H7 (cell line): ENCODE measurements around the gene TCAF1. TPM values are rescaled to one million over a fixed set of nuclear protein-coding genes. Genes with fewer than 3 reads are reported as not detected.
A peak's percentile ranks its signal among the peaks of the same experiment; 100 is the strongest.

ENCODE experiments used
- DNase-seq: peaks from one replicate; pipeline ENCODE4 v3.0.0; 2012
- H3K27me3 ChIP-seq: 2 replicates; pipeline ENCODE4 v1.6.0; 2011; ENCODE audit warnings: mild to moderate bottlenecking, low read length; ENCODE audit not compliant: control insufficient read depth, insufficient read depth
- H3K36me3 ChIP-seq: replicated peaks from 2 replicates; pipeline ENCODE4 v1.5.1; 2011; ENCODE audit warnings: low read length; ENCODE audit not compliant: control insufficient read depth, insufficient read depth
- H3K4me3 ChIP-seq: 2 replicates; pipeline ENCODE4 v1.5.1; 2011; ENCODE audit warnings: low read depth, mild to moderate bottlenecking, control low read depth, low read length, moderate library complexity; ENCODE audit not compliant: insufficient read depth
- total RNA-seq: library from RNA; depleted of rRNA; stranded (reverse); fragments of >200 nt; shearing (Covaris generic); gene quantifications from 2 replicates; pipeline ENCODE4 v1.2.3, GENCODE V29; 2014

The TCAF1 gene
- total RNA-seq, 1 experiment from 2014 or later: 22.6 TPM

DNA sequence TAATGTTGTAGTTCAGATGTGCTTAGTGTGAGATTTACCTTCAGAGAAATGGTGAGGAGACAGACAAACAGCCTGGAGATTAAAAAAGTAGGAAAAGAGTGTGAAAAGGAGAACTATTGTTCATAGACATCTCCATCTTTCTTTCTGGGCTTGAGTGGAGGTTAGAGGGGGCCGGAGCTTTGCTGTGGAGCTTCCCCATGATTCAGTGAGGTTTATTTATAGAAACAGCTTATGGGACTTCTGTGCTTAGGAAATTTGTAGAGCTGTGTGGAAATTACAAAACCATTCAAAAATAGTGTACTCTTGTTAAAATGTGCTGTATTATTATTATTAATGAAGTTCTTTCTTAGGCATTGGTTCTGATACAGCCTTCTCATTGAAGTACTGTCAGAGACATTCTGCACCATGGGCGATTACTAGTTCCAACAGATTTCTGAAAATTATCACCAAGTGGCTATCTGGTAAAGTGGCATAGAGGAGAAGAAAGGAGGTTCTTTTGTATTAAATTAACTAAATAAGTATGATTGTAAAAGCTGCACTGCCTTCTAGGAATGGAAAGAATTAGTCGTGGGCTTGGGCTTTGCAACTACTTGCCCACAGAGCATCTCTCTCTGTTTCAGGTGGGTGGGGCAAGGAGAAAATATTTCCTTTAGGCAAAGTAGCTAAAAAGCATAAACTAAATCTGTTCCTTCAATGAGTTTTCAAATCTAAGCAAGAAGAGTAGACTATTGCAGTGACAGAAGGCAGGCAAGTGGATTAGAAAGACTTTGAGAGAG lies 8.7 kb upstream of the TCAF1 start:
- no peak for DNase-seq
- H3K4me3 ChIP-seq: no peak overlapping the region
- H3K27me3 ChIP-seq: no peaks in the 10 kb centered on the region
- no peaks in the 10 kb centered on the region for H3K36me3 ChIP-seq

- no peak overlapping the region for H3K4me3 ChIP-seq
- no peaks in the 10 kb centered on the region for H3K27me3 ChIP-seq
- DNase-seq: no peak
- H3K36me3 ChIP-seq: no peaks in the 10 kb centered on the region
These were observed 7.9 kb upstream of the TCAF1 start for GRCh38 chr7:143909863-143910262.

GRCh38 chr7:143908120-143908519 lies 6.1 kb upstream of the TCAF1 start:
- no peaks in the 10 kb centered on the region for H3K36me3 ChIP-seq
- DNase-seq: no peak
- H3K4me3 ChIP-seq: no peak overlapping the region
- no peaks in the 10 kb centered on the region for H3K27me3 ChIP-seq

DNA sequence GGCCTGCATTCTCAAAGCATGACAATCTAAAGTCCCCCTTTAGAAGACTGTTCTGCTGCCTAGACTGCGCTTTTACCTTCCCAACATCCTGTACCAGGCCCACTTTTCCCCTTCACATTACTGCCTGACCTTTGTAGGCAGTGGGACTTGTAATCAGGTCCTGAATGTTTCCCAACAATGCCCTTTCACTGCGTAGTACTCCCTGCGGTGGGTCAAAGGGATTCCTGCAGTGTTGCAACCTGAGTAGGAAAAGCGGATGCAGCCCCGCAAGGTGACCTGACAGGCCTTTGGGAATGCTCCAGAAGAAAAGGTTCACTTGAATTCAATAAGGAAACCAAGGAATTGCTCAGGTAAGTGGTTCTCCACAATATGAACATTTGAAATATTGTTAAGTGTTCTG lies 4.9 kb upstream of the TCAF1 start:
- DNase-seq: peak; percentile 63

GRCh38 chr7:143906151-143906550 lies 4.2 kb upstream of the TCAF1 start:
- H3K27me3 ChIP-seq: no peaks in the 10 kb centered on the region
- no peaks in the 10 kb centered on the region for H3K36me3 ChIP-seq
- no peak for DNase-seq
- no peak overlapping the region for H3K4me3 ChIP-seq

More for the DNA sequence above, 4.9 kb upstream of the TCAF1 start:
- Histone ChIP-seq H3K36me3 (no peaks in the 10 kb centered on the region), H3K4me3 (no peak overlapping the region), H3K27me3 (no peaks in the 10 kb centered on the region)

DNA sequence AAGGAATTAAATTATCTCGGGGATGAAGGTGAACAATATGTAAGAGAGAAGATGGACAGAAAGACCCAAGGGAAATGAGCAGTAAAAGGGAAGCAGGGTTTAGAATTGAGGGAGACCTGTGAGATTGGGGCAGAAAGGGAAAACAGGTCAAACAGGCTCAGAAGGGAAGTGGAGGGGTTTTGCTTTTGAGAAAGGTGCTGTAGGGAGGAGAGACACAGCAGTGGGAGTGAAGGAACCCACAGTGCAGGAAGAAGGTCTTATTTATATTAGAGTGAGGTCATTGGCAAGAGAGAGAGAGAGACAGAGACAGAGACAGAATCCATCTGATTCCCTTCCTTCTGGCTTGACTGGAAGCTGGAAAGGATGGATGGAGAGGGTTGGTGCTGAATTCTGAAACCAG lies 3.5 kb upstream of the TCAF1 start:
- no peaks in the 10 kb centered on the region for H3K27me3 ChIP-seq
- H3K36me3 ChIP-seq: no peaks in the 10 kb centered on the region
- no peak overlapping the region for H3K4me3 ChIP-seq
- DNase-seq: no peak

- DNase-seq: peak; percentile 60
- no peaks in the 10 kb centered on the region for H3K36me3 ChIP-seq
- H3K27me3 ChIP-seq: no peaks in the 10 kb centered on the region
- H3K4me3 ChIP-seq: peak overlapping the region; percentile 3; the same call in 1 of the 2 replicates
These were observed 440 bp upstream of the TCAF1 start for GRCh38 chr7:143902332-143902899.

GRCh38 chr7:143901332-143901667 lies 676 bp downstream of the TCAF1 start:
- no peaks in the 10 kb centered on the region for H3K27me3 ChIP-seq
- no peaks in the 10 kb centered on the region for H3K36me3 ChIP-seq
- no peak for DNase-seq
- peak overlapping the region; percentile 78 for H3K4me3 ChIP-seq

GRCh38 chr7:143900230-143900766 lies 1.7 kb downstream of the TCAF1 start:
- no peaks in the 10 kb centered on the region for H3K27me3 ChIP-seq
- no peak overlapping the region for H3K4me3 ChIP-seq
- no peak for DNase-seq
- no peaks in the 10 kb centered on the region for H3K36me3 ChIP-seq

DNA sequence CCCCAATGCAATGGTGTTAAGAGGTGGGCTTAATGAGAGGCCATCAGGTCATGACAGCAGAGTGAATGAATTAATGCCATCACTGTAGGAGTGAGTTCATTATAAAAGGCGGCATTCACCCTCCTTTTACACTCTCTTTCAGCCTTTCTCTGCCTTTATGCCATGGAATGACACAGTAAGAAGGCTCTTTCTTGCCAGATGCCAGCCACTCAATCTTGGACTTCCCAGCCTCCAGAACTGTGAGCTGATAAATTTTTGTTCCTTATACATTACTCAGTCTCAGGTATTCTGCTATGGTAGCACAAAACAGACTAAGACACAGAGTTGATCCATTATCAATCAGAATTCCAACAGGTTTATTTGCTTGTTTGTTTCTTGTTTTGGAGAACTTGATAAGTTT lies 3.2 kb downstream of the TCAF1 start:
- Histone ChIP-seq H3K27me3 (no peaks in the 10 kb centered on the region), H3K4me3 (no peak overlapping the region), H3K36me3 (no peaks in the 10 kb centered on the region)
- no peak for DNase-seq

DNA sequence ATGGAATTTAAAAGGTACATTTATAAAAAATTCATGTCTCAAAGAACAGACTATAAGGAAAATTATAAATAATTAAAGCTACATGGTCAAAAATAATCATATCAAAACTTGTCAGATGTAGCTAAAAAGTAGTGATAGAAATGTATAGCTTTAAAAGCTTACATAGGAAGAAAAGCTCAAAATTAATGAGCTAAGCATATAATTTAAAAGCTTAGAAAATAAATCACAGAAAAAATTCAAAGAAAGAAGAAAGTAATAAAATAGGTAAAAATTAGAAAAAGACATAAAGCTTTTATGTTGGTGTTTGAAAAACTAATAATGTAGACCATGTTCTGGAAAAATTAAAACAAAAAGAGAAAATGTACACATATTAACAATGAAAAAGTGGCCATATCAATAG lies 5.3 kb downstream of the TCAF1 start:
- Histone ChIP-seq H3K36me3 (no peaks in the 10 kb centered on the region), H3K27me3 (no peaks in the 10 kb centered on the region), H3K4me3 (no peak overlapping the region)
- DNase-seq: no peak

GRCh38 chr7:143892527-143893300 lies 9.3 kb downstream of the TCAF1 start:
- peak; percentile 30 for DNase-seq
- no peaks in the 10 kb centered on the region for H3K27me3 ChIP-seq
- H3K36me3 ChIP-seq: 0 out of 2 replicates have a peak, but pooled peaks cover 3% of the 10 kb centered on the region
- no peak overlapping the region for H3K4me3 ChIP-seq

DNA sequence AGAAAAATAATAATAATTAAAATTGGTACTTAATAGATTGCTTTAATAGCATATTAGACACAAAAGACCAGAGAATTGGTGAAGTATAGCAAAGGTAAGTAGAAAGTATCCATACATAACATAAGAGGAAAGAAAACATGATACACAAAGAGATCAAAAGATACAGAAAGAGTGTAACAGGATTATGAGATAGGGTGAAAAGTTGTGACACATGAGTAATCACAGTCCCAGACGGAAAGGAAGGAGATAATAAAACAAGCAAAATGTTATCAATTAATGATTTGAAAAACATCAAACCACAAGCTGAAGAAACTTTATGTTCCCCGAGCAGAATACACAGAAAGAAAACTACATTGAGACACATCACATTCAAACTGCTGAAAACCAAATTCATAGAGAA lies 10.5 kb downstream of the TCAF1 start:
- Histone ChIP-seq H3K4me3 (no peak overlapping the region), H3K27me3 (no peaks in the 10 kb centered on the region), H3K36me3 (0 out of 2 replicates have a peak, but pooled peaks cover 3% of the 10 kb centered on the region)
- no peak for DNase-seq

GRCh38 chr7:143890558-143890957 lies 11.4 kb downstream of the TCAF1 start:
- H3K36me3 ChIP-seq: 0 out of 2 replicates have a peak, but pooled peaks cover 3% of the 10 kb centered on the region
- no peak for DNase-seq
- no peaks in the 10 kb centered on the region for H3K27me3 ChIP-seq
- no peak overlapping the region for H3K4me3 ChIP-seq

DNA sequence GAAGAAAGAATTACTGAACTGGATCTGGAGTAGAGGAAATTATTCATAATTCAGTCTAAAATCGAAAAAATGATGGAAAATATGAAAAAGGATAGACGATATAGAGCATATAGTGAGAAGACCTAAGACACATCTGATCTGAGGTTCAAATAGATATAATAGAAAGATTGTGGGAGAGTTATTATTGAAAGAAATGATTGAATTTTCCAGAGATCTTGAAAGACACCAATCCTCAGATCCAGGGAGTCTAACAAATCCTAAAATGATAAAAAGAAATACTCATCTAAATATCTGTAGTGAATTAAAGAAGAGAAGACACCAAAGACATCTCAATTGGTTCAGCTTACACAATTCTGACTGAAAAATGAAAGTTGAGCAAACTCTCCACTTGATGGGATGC lies 12.9 kb downstream of the TCAF1 start:
- Histone ChIP-seq H3K36me3 (0 out of 2 replicates have a peak, but pooled peaks cover 3% of the 10 kb centered on the region), H3K4me3 (no peak overlapping the region), H3K27me3 (peaks cover 2% of the 10 kb centered on the region; the same call in 1 of the 2 replicates)
- no peak for DNase-seq
